Panc1 (cell line): Measurements from ENCODE around the gene COL11A1. TPM values are rescaled to one million over a fixed set of nuclear protein-coding genes. Genes with fewer than 3 reads are reported as not detected.

Experiments used
- ATAC-seq: fragments of 200-7000 bp; cut with Tn5 transposase; 2 replicates; pipeline ENCODE4 v1.9.1; 2020; ENCODE audit warnings: mild to moderate bottlenecking, moderate library complexity
- BruUV-seq: library from RNA; stranded (reverse); fragments of 400-500 nt; replicated peaks from 2 replicates; lab custom pipeline; 2021; lab: Mats Ljungman, UMichigan
- CTCF ChIA-PET: fragments of 300-600 bp; sonication (Branson Sonifier 250); formaldehyde crosslinking; loops from one replicate; lab custom pipeline; 2022; ENCODE audit warnings: antibody characterized with exemption; lab: Charles Lee
- POLR2A ChIA-PET: fragments of 300-600 bp; sonication (Branson Sonifier 250); formaldehyde crosslinking; loops from one replicate; lab custom pipeline; 2022; ENCODE audit warnings: antibody characterized with exemption; lab: Charles Lee
- DNase-seq: peaks from one replicate; pipeline ENCODE4 v3.0.0-alpha.2; 2010; ENCODE audit warnings: low read depth, low spot score
- H3K27ac ChIP-seq: 2 replicates; pipeline ENCODE4 v1.5.1; 2011; ENCODE audit warnings: mild to moderate bottlenecking, low read length, inconsistent platforms
- H3K27me3 ChIP-seq: fragments of 200-500 bp; sonication (Bioruptor generic); 2 replicates; pipeline ENCODE4 v1.6.0; 2014; ENCODE audit warnings: low read length, inconsistent platforms; ENCODE audit not compliant: control insufficient read depth, insufficient read depth
- H3K36me3 ChIP-seq: fragments of 200-500 bp; sonication (Bioruptor generic); 2 replicates; pipeline ENCODE4 v1.5.1; 2014; ENCODE audit warnings: inconsistent platforms, mild to moderate bottlenecking, low read length, moderate library complexity; ENCODE audit not compliant: control insufficient read depth, insufficient read depth
- H3K4me1 ChIP-seq: 2 replicates; pipeline ENCODE4 v1.5.1; 2011; ENCODE audit warnings: inconsistent platforms, mild to moderate bottlenecking, low read length, moderate library complexity; ENCODE audit not compliant: control insufficient read depth, insufficient read depth
- H3K4me3 ChIP-seq, 2 experiments: 2 replicates each; pipeline ENCODE4 v1.5.1; 2011 to 2012; ENCODE audit warnings: low read depth in 2 of 2, low read length in 2 of 2, mild to moderate bottlenecking in 2 of 2, inconsistent platforms in 1 of 2, moderate library complexity in 1 of 2
- H3K9me3 ChIP-seq: fragments of 200-500 bp; sonication (Bioruptor generic); 2 replicates; pipeline ENCODE4 v1.5.1; 2014; ENCODE audit warnings: low read depth, mild to moderate bottlenecking, inconsistent platforms, low read length, moderate library complexity; ENCODE audit not compliant: control insufficient read depth, insufficient read depth
- POLR2AphosphoS5 ChIP-seq: IDR thresholded peaks from 2 replicates; pipeline ENCODE4 v1.6.1; 2012; ENCODE audit warnings: mild to moderate bottlenecking, low read depth, low read length, moderate library complexity
- SIN3A ChIP-seq: IDR thresholded peaks from 2 replicates; pipeline ENCODE4 v1.6.1; 2012; ENCODE audit warnings: low read depth, mild to moderate bottlenecking, low read length, moderate library complexity, borderline replicate concordance; ENCODE audit not compliant: insufficient read depth
- TCF7L2 ChIP-seq: IDR thresholded peaks from 2 replicates; pipeline ENCODE4 v1.6.1; 2011; ENCODE audit warnings: mild to moderate bottlenecking, low read depth, low read length, inconsistent platforms
- in situ Hi-C: cut with HindIII; loops from 2 replicates; pipeline ENCODE4 v1.10.0; 2016; ENCODE audit warnings: low sequenced_read_pairs, low pct_unique_long_range_greater_than_20kb
- intact Hi-C: fragments of 100-400 bp; cut with micrococcal nuclease; formaldehyde crosslinking; loops from one replicate; pipeline ENCODE4 v1.10.0; 2022; ENCODE audit not compliant: unreplicated experiment
- total RNA-seq: library from RNA; stranded (reverse); gene quantifications from one replicate; pipeline ENCODE4 v1.2.1, GENCODE V29; 2021; ENCODE audit not compliant: unreplicated experiment
- TF ChIP-seq, protein P1 (sequence below): fragments of 450-650 bp; IDR thresholded peaks from 2 replicates; pipeline ENCODE4 v1.5.1; 2017; ENCODE audit warnings: mild to moderate bottlenecking
- TF ChIP-seq, protein P2 (sequence below), 2 experiments: IDR thresholded peaks; 2 replicates each; pipeline ENCODE4 v1.6.1; 2011 to 2012; ENCODE audit warnings: low read depth in 2 of 2, control low read depth in 1 of 2, low read length in 1 of 2, mild to moderate bottlenecking in 1 of 2, moderate library complexity in 1 of 2; ENCODE audit not compliant: insufficient read depth in 1 of 2

Gene COL11A1
- total RNA-seq, 1 experiment from 2014 or later, result 106 TPM

GRCh38 chr1:103120981-103121380 lies 12.7 kb upstream of the COL11A1 start:
- BruUV-seq, result no TSS peak
- ATAC-seq, result peak; percentile 65; the same call in 1 of the 2 replicates
- ChIA-PET POLR2A (interaction anchor here (0.6 kb wide), 1 partner anchor 64 kb away, joined by 3 read pairs; no protein-coding TSS in a partner anchor), CTCF (no interaction called here)
- peak overlapping the region; percentile 48; the same call in 1 of the 2 replicates for H3K27ac ChIP-seq
- TF ChIP-seq POLR2AphosphoS5 (no peak), TCF7L2 (peak; percentile 54; the same call in 1 of the 2 replicates)
- intact Hi-C loops, result no loop called here
- no peak for DNase-seq
- in situ Hi-C loops, result no loop called here
- no peaks in the 10 kb centered on the region; the same call in 1 of the 2 replicates for H3K9me3 ChIP-seq
- H3K4me1 ChIP-seq, result peaks cover 3% of the 10 kb centered on the region; the same call in 1 of the 2 replicates
- no peak overlapping the region for H3K4me3 ChIP-seq
- no peaks in the 10 kb centered on the region for H3K27me3 ChIP-seq
- no peaks in the 10 kb centered on the region for H3K36me3 ChIP-seq

DNA sequence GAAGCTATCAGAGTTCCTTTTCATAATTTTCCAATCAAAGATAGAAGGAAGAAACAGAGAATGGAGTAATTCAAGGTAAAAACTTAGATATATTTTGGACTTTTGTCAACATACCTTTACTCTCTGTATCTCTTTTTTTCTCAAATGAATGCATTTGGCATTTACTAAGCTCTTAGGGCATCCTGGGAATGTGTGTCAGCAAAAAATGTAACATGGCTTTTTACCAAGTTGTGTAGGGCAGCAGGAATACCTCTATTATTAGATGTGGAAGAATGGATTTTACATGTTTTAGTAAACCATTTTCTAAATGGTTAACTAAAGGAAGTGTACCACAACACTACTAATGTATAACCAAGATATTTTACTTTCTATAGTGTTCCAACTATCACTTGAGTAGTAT lies 4.2 kb upstream of the COL11A1 start:
- BruUV-seq, result no TSS peak
- ChIA-PET CTCF (no interaction called here), POLR2A (no interaction called here)
- TF ChIP-seq POLR2AphosphoS5 (no peak), TCF7L2 (no peak)
- TF ChIP-seq, protein P1, sequence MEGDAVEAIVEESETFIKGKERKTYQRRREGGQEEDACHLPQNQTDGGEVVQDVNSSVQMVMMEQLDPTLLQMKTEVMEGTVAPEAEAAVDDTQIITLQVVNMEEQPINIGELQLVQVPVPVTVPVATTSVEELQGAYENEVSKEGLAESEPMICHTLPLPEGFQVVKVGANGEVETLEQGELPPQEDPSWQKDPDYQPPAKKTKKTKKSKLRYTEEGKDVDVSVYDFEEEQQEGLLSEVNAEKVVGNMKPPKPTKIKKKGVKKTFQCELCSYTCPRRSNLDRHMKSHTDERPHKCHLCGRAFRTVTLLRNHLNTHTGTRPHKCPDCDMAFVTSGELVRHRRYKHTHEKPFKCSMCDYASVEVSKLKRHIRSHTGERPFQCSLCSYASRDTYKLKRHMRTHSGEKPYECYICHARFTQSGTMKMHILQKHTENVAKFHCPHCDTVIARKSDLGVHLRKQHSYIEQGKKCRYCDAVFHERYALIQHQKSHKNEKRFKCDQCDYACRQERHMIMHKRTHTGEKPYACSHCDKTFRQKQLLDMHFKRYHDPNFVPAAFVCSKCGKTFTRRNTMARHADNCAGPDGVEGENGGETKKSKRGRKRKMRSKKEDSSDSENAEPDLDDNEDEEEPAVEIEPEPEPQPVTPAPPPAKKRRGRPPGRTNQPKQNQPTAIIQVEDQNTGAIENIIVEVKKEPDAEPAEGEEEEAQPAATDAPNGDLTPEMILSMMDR, result no peak
- TF ChIP-seq, protein P2, sequence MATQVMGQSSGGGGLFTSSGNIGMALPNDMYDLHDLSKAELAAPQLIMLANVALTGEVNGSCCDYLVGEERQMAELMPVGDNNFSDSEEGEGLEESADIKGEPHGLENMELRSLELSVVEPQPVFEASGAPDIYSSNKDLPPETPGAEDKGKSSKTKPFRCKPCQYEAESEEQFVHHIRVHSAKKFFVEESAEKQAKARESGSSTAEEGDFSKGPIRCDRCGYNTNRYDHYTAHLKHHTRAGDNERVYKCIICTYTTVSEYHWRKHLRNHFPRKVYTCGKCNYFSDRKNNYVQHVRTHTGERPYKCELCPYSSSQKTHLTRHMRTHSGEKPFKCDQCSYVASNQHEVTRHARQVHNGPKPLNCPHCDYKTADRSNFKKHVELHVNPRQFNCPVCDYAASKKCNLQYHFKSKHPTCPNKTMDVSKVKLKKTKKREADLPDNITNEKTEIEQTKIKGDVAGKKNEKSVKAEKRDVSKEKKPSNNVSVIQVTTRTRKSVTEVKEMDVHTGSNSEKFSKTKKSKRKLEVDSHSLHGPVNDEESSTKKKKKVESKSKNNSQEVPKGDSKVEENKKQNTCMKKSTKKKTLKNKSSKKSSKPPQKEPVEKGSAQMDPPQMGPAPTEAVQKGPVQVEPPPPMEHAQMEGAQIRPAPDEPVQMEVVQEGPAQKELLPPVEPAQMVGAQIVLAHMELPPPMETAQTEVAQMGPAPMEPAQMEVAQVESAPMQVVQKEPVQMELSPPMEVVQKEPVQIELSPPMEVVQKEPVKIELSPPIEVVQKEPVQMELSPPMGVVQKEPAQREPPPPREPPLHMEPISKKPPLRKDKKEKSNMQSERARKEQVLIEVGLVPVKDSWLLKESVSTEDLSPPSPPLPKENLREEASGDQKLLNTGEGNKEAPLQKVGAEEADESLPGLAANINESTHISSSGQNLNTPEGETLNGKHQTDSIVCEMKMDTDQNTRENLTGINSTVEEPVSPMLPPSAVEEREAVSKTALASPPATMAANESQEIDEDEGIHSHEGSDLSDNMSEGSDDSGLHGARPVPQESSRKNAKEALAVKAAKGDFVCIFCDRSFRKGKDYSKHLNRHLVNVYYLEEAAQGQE (IDR thresholded peaks at IDR 0.05; ENCODE audit: insufficient read depth in 1 of 2, low read depth in 2 of 2, low read length in 1 of 2), result no peak
- Histone ChIP-seq H3K27ac (peak overlapping the region; percentile 46; the same call in 1 of the 2 replicates), H3K9me3 (no peaks in the 10 kb centered on the region; the same call in 1 of the 2 replicates), H3K4me1 (no peaks in the 10 kb centered on the region), H3K36me3 (no peaks in the 10 kb centered on the region), H3K4me3 (no peak overlapping the region), H3K27me3 (no peaks in the 10 kb centered on the region)
- intact Hi-C loops, result no loop called here
- in situ Hi-C loops, result no loop called here
- no peak for DNase-seq
- no peak for ATAC-seq

DNA sequence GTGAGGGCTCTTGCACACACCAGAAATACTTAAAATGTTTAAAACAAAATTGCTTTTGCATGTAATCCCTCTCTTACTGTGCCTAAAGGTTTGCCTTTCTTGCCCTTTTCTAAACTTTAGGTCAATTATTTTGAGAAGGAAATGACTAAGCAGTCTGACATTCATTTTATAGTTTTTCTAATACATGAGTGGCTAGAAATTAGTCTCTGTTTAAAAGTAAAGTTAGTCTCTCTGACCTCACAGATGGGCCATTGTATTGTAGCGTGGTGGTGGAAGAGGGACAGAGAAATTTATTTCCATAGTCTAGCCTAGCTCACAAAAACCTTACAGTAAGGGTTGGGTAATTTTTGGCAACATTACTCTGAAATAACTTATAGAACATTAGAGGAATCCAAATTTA lies 3.6 kb upstream of the COL11A1 start:
- Histone ChIP-seq H3K4me1 (no peaks in the 10 kb centered on the region), H3K27ac (peak overlapping the region; percentile 46; the same call in 1 of the 2 replicates), H3K36me3 (no peaks in the 10 kb centered on the region), H3K4me3 (no peak overlapping the region), H3K27me3 (no peaks in the 10 kb centered on the region), H3K9me3 (no peaks in the 10 kb centered on the region; the same call in 1 of the 2 replicates)
- ChIA-PET CTCF (no interaction called here), POLR2A (no interaction called here)
- no TSS peak for BruUV-seq
- DNase-seq (no peak), ATAC-seq (no peak)
- intact Hi-C loops, result no loop called here
- TF ChIP-seq, protein P2 (IDR thresholded peaks at IDR 0.05; ENCODE audit: insufficient read depth in 1 of 2, low read depth in 2 of 2, low read length in 1 of 2), result no peak
- TF ChIP-seq POLR2AphosphoS5, result no peak
- TF ChIP-seq SIN3A, result no peak
- TF ChIP-seq TCF7L2, result no peak
- TF ChIP-seq, protein P1, result no peak
- in situ Hi-C loops, result no loop called here
